Upper lobe of left lung (tissue), 4 donors: ENCODE data around the gene SACM1L.

Source experiments
- CTCF ChIP-seq, 6 experiments: fragments of 450-650 bp in 4 of 6; fragments of 200-600 bp in 2 of 6; sonication (generic) in 2 of 6; IDR thresholded peaks; one replicate each; pipeline ENCODE4 v1.5.1; 2016 to 2019; ENCODE audit warnings: antibody characterized with exemption in 6 of 6
- EP300 ChIP-seq, 4 donors: sonication (generic); formaldehyde crosslinking; IDR thresholded peaks; one replicate each; pipeline ENCODE4 v1.5.1; 2017; ENCODE audit warnings: antibody characterized with exemption in 4 of 4, control low read depth in 2 of 4
- POLR2A ChIP-seq, 4 donors: fragments of 450-650 bp; IDR thresholded peaks; one replicate each; pipeline ENCODE4 v1.5.1; 2016 to 2017; ENCODE audit warnings: antibody characterized with exemption in 4 of 4, mild to moderate bottlenecking in 2 of 4
- POLR2AphosphoS5 ChIP-seq, 2 donors: sonication (generic); formaldehyde crosslinking; IDR thresholded peaks; one replicate each; pipeline ENCODE4 v1.5.1; 2017; ENCODE audit warnings: antibody characterized with exemption in 2 of 2

GRCh38 chr3:45774581-45775521 lies 85.7 kb downstream of the SACM1L start:
- no peak for TF ChIP-seq CTCF (IDR thresholded peaks at IDR 0.05)
- no peak for TF ChIP-seq POLR2A (IDR thresholded peaks at IDR 0.05)
- no peak for TF ChIP-seq POLR2AphosphoS5 (IDR thresholded peaks at IDR 0.05)
- no peak for TF ChIP-seq EP300 (IDR thresholded peaks at IDR 0.05)
